ENCODE results near the gene PRKCB. TPM values are rescaled to one million over a fixed set of nuclear protein-coding genes. Genes with fewer than 3 reads are reported as not detected.

The PRKCB gene
- total RNA-seq, 1 experiment from 2014 or later = 2.0 TPM

- DNase-seq (ENCODE audit: extremely low read depth, low read depth) = no peak
Measured at GRCh38 chr16:23960081-23960885, 124.5 kb downstream of the PRKCB start.

- no peak for DNase-seq (ENCODE audit: extremely low read depth, low read depth)
Measured at GRCh38 chr16:23962001-23962400, 126.2 kb downstream of the PRKCB start.

- no peak for DNase-seq (ENCODE audit: extremely low read depth, low read depth)
Measured at GRCh38 chr16:23964136-23964535, 128.4 kb downstream of the PRKCB start.

- no peak for DNase-seq (ENCODE audit: extremely low read depth, low read depth)
Measured at GRCh38 chr16:23965137-23965733, 129.5 kb downstream of the PRKCB start.

GRCh38 chr16:23966597-23967394, 131.0 kb downstream of the PRKCB start:
- no peak for DNase-seq (ENCODE audit: extremely low read depth, low read depth)

GRCh38 chr16:23967775-23968174, 132.0 kb downstream of the PRKCB start:
- no peak for DNase-seq (ENCODE audit: extremely low read depth, low read depth)

- DNase-seq (ENCODE audit: extremely low read depth, low read depth) = no peak
Measured at GRCh38 chr16:23968176-23968575, 132.4 kb downstream of the PRKCB start.

GRCh38 chr16:23969468-23970297, 133.9 kb downstream of the PRKCB start:
- no peak for DNase-seq (ENCODE audit: extremely low read depth, low read depth)

GRCh38 chr16:23974223-23974622, 138.4 kb downstream of the PRKCB start:
- peak; percentile 5 for DNase-seq (ENCODE audit: extremely low read depth, low read depth)

- no peak for DNase-seq (ENCODE audit: extremely low read depth, low read depth)
Measured at GRCh38 chr16:23975293-23975692, 139.5 kb downstream of the PRKCB start.

- no peak for DNase-seq (ENCODE audit: extremely low read depth, low read depth)
Measured at GRCh38 chr16:23976091-23976490, 140.3 kb downstream of the PRKCB start.

- no peak for DNase-seq (ENCODE audit: extremely low read depth, low read depth)
Measured at GRCh38 chr16:23976524-23976923, 140.7 kb downstream of the PRKCB start.

- no peak for DNase-seq (ENCODE audit: extremely low read depth, low read depth)
Measured at GRCh38 chr16:23979441-23979840, 143.7 kb downstream of the PRKCB start.

- no peak for DNase-seq (ENCODE audit: extremely low read depth, low read depth)
Measured at GRCh38 chr16:23979982-23980381, 144.2 kb downstream of the PRKCB start.

GRCh38 chr16:23981429-23982399, 145.9 kb downstream of the PRKCB start:
- no peak for DNase-seq (ENCODE audit: extremely low read depth, low read depth)

GRCh38 chr16:23986455-23986854, 150.7 kb downstream of the PRKCB start:
- DNase-seq (ENCODE audit: extremely low read depth, low read depth) = no peak

- DNase-seq (ENCODE audit: extremely low read depth, low read depth) = no peak
Measured at GRCh38 chr16:23987443-23987842, 151.7 kb downstream of the PRKCB start.

- no peak for DNase-seq (ENCODE audit: extremely low read depth, low read depth)
Measured at GRCh38 chr16:23990507-23990906, 154.7 kb downstream of the PRKCB start.

GRCh38 chr16:23991066-23991465, 155.3 kb downstream of the PRKCB start:
- no peak for DNase-seq (ENCODE audit: extremely low read depth, low read depth)
